T-helper 2 cell treated with Interferon-gamma antibody and Interleukin-4, amounts not matched to agents 100 ng/mL and 5 ng/mL, for 36 hours (primary cell): ENCODE results near the gene MIA2. TPM values are rescaled to one million over a fixed set of nuclear protein-coding genes. Genes with fewer than 3 reads are reported as not detected.

Experiments
- intact Hi-C: fragments of 100-400 bp; cut with micrococcal nuclease; formaldehyde crosslinking; loops from one replicate; pipeline ENCODE4 v1.15.1; 2023
- total RNA-seq: library from RNA; stranded (reverse); gene quantifications from 2 replicates; pipeline ENCODE4 v1.2.3, GENCODE V29; 2022

Gene MIA2
- total RNA-seq, 1 donor from 2014 or later, result 26.0 TPM

DNA sequence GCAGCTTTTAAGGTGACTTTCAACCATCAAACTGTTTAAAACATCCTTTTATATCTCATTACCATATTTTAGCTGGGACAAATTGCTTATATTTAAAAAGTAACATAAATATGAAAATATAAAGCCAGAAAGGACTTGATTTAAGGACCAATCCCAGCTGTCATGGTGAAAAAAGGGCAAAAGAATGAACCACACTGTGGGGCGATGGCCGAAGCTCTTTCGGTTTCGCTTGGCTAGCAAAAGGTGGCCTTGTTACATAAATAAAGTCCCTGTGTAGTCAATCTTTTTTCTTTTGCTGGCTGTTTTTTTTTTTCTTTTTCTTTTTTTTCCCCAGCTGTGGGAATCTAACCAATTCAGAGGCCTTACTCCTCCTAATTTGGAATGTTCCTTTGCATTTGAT lies 147.7 kb downstream of the MIA2 start:
- intact Hi-C loops, result loop anchor here (5.0 kb wide), 1 partner anchor 39 kb away; no protein-coding TSS in a partner anchor

DNA sequence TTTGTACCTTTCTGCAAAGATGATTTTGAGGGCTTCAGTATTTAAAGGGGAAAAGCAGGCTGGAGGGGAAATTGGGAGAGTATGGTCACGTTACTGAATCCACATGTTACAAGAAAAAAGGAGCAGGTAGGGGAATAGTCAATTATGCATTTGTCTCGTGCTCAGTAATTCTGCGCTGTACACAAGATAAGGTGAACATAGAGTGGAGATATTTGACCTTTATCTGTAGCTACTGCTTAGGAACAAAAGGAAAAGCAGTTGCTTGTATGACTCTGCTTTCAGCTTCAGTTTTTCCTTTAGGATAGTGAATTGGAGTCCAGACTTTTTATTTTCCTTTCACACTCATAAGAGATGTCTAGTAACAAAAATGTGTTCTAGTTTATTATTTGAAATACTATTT lies 148.7 kb downstream of the MIA2 start:
- intact Hi-C loops, result loop anchor here (2.0 to 5.0 kb wide), 2 partner anchors 40 to 154 kb away; no protein-coding TSS in a partner anchor

DNA sequence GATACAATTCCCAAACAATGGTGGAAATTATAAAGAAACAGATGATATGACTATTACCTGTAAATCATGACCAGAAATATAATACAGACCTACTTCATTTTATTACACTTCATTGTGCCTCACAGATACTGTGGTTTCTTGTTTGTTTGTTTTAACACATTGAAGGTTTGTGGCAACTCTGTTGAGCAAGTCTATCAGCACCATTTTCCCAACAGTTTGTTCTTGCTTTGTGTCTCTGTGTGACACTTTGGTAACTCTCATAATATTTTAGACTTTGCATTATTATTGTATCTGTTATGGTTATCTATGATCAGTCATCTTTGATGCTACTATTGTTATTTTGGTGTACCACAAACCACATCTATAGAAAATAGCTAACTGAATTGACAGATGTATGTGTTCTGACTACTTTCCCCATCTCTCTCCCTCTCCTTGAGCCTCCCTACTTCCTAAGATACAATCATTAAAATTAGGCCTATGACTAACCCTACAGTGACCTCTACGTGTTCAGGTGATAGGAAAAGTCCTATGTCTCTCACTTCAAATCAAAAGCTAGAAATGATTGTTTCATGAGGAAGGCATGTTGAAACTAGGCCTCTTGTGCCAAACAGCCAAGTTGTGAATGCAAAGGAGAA lies 149.4 kb downstream of the MIA2 start:
- intact Hi-C loops, result loop anchor here (1.0 to 5.0 kb wide), 3 partner anchors 41 to 154 kb away; partner anchors contain the start of gene FBXO33

DNA sequence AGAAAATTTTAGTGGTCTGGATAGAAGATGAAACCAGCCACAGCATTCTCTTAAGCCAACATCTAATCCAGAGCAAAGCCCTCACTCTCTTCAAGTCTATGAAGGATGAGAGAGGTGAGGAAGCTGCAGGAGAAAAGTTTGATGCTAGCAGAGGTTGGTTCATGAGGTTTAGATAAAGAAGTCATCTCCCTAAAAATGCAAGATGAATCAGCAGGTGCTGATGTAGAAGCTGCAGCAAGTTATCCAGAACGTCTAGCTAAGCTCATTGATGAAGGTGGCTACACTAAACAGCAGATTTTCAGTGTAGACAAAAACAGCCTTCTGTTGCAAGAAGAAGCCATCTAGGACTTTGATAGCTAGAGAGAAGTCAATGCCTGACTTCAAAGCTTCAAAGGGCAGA lies 150.0 kb downstream of the MIA2 start:
- intact Hi-C loops, result loop anchor here (1.0 to 5.0 kb wide), 3 partner anchors 41 to 155 kb away; partner anchors contain the start of gene FBXO33

DNA sequence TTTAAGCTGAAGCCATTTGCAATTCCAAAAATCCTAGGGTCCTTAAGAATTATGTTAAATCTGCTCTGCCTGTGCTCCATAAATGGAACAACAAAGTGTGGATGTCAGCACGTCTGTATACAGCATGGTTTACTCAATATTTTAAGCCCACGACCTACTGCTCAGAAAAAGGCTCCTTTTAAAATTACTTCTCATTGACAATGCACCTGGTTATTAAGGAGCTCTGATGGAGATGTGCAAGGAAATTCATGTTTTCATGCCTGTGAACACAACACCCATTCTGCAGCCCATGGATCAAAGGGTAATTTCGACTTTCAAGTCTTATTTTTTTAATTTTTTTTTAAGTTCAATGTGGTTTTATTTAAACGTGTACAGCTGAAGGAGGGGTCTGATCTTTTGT lies 150.5 kb downstream of the MIA2 start:
- intact Hi-C loops, result loop anchor here (5.0 kb wide), 1 partner anchor 42 kb away; no protein-coding TSS in a partner anchor

DNA sequence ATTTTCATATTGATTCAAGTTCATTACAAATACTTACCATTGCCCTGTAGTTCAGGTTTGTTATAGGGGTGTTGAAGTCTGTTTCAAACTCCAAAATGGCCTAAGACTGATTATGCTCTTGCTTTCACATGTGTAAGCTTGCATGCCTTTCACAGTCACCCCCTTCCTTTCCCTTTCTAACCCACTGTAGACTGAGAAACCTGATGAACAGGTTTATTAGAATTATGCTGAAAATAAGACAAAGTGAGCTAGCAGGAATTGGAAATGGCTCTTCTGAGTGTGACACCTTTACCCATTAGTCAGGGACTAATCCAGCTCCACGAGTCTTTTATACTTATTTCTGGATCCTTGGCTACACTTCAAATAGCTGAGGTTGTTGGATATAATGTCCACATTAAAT lies 159.6 kb downstream of the MIA2 start:
- intact Hi-C loops, result no loop called here

DNA sequence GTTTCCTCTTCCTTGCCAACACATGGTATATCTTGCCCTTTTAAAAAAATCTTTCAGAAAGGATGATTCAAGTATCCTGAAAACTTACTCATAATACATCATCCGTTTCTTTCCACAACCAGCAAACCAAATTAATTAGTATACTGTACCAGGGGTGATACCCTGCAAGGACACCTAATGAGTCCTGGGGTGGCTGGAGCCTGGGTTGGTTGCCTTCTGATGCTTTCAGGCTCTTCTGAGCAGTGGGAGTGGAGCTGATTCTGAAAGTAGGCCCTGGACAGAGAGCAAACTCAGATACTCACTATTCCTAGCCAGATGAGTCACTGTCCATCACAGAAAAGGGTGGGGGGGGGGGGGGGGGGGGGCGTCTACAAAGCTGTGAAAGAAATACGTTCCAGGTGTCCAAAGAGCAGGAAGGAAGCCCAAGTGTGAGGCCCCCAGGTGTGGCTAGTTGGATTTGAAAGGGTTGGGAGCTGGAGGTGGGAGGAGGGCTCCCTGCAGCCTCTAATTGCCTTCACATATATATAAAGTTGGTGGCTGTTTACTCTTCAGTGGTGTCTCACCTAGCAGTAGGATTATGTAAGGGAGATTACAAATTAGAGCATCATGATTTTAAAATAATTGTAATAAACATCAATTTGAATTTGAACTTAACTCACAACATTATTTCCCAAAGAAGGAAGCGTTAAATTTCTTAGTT lies 162.0 kb downstream of the MIA2 start:
- intact Hi-C loops, result no loop called here

DNA sequence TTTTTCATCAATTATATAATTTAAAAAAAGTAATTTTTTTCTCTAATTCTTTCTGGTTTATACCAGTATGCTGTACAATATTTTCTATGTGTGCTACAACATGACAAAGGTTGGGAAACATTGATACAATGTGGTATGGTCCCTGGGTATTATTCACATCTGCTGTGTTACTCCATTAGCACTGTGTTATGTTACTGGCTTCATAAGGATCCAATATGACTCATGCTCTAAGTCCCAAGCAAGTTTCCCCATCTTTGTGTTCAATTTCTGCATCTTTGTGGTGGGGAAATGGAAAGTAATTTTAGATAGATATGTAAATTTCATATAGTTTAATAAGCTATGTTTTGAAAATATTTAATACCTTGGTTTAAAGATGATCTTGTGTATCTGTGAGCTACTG lies 162.7 kb downstream of the MIA2 start:
- intact Hi-C loops, result no loop called here

DNA sequence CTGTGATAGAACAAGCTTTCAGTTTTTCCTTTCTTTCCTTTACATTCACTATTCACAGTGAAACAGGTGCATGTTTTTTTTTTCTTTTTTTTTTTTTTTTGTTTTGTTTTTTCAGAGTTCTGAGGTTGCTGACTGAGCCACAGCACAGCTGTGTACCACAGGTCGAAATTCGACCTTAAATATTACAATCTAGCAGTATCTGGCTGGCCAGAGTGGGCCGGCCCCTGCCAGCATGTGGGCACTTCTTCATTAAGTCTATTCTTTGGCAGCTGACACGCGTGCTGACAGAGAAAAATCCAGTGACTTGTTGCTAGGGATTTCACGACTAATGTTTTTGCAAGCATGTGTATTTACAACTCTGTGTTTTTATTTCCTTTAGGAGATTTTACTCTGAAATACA lies 164.7 kb downstream of the MIA2 start:
- intact Hi-C loops, result no loop called here

DNA sequence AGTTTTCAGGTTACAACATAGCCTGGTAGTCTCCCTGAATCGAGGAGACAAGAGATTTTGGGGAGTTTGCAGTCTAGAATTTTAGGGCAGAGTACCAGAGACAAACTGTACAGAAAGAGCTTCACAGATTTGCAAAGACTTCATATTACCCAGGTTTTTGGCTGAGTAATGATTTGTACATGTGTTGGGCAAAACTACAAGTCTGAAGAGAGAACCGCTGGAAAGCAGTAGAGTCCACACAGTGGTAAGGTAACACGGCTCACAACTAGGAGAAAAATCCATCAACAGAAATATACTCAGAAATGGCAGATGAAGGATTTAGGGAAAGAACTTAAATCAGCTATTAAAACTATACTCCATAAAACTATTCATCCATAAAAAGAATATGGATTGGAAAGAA lies 172.8 kb downstream of the MIA2 start:
- intact Hi-C loops, result no loop called here

DNA sequence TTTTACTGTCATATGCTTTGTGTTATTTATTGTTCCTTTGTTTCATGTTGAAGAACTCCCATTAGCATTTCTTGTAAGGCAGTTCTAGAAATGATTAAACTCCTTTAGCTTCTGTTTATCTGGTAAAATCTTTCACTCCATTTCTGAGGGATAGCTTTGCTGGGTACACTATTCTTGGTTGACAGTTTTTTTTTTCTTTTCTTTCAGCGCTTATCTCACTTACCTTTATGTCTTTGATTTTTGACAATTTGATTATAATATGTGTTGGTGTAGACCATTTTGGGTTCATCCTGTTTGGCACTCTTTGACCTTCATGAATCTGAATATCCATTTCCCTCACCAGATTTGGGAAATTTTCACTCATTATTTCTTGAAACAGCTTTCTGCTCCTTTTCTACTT lies 182.4 kb downstream of the MIA2 start:
- intact Hi-C loops, result no loop called here

DNA sequence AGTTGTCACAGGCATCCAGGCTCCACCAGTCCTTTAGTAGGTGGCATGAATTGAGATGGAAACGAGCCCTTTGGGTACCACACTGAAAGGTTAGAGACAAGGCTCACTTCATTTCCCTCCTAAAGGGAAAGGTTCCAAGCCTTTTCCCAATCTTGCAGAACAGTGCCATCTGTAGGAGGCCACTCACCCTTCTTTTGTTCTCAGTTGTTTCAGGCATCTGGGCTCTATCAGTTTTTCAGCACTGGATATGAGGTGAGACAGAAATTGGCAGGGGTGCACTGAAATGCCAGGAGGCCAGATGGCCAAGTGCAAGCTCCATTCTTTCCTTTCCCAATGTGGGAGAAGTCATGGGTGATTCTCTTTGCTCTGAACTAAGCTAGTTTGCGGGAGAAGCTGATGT lies 183.3 kb downstream of the MIA2 start:
- intact Hi-C loops, result no loop called here

DNA sequence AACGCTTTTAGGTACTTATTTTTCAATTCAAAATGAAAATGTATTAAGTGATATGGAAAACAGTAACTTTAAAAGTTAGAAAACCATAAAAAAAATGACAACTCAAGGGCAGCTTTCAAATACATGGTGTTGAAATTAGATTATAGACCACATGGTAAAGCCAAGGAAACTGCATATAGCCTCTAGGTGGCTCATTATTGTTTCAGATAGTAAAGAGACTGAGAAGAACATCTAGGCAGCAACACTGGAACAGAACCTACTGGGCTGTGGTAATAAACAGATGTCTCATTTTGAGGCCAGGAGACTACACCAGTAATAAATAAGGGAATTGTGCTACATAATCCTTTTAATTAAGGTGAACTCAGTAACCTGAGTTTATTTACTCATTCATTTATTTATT lies 185.6 kb downstream of the MIA2 start:
- intact Hi-C loops, result no loop called here

DNA sequence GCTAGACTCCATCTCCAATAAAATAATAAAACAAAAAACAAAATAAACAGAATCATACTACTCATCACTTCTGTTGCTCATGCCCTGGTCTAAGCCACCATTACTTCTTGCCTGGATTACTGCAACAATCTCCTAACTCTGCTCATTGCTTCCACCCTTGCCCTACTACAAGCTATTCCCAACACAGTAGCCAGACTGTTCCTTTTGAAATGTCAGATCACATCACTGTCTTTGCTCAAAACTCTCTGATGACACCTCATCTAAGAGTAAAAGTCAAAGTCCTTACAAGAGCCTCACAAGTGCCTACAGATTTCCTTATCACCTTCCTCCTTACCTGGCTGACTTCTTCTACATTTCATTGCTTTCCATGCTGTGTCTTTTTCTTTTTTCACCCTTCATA lies 188.5 kb downstream of the MIA2 start:
- intact Hi-C loops, result no loop called here

DNA sequence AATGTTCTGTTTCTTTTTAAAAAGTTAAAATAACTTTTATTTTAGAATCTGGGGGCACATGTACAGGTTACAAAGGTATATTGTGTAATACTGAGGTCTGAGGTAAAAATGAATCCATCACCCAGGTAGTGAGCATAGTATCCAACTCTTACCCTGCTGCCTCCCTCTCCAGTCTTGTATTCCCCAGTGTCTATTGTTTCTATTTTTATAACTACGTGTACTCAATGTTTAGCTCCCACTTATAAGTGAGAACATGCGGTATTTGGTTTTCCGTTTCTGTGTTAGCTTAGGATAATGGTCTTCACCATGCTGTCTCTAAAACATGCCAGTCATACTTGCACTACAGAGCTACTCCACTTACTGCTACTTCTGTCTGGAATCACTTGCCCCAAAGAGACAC lies 190.1 kb downstream of the MIA2 start:
- intact Hi-C loops, result no loop called here

DNA sequence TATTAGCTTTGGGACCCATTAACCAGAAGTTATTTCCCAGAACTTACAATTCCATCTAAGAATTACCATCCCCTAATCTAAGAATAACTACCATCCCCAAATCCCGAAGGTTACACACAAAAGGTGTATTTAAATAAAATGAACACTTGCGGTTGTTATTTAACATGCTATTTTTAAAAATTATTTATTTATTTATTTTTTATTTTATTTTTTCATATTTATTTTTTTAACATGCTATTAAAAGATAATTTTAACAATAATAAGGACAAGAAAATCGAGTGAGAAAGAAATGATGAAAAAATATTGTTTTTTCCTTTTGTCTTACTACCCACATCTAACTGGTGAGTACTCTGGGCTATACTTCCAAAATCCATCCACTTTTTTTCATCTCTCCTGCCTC lies 192.2 kb downstream of the MIA2 start:
- intact Hi-C loops, result loop anchor here (5.0 kb wide), 1 partner anchor 84 kb away; no protein-coding TSS in a partner anchor

DNA sequence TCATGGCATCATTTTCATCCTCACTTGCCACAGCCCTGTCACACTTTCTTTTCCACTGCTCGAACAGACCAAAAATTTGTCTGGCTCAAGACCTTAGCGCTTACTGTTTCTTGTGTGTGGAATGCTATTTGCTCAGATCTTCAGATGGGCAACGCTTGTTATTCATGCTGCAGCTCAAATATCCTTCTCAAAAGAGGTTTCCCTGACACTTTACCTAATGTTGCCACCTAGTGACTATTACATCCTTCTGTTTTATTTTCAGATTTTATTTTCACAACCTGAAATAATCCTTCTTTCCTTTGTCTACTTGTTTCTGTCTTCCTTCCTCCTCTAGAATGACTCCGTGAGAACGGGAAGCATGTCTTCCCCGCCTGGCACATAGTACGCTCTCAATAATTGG lies 192.9 kb downstream of the MIA2 start:
- intact Hi-C loops, result loop anchor here (5.0 kb wide), 1 partner anchor 84 kb away; no protein-coding TSS in a partner anchor

DNA sequence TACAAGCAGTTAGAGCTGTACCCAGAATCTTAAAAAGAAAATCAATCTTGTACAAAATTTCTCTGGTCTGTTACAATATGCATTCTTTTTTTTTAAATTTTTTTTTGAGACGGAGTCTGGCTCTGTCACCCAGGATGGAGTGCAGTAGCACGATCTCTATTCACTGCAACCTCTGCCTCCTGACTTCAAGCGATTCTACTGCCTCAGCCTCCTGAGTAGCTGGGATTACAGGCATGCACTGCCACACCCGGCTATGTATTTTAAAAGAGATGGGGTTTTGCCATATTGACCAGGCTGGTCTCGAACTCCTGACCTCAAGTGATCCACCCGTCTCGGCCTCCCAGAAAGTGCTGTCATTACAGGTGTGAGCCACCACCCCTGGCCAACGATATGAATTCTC lies 194.4 kb downstream of the MIA2 start:
- intact Hi-C loops, result loop anchor here (5.0 kb wide), 1 partner anchor 86 kb away; no protein-coding TSS in a partner anchor

DNA sequence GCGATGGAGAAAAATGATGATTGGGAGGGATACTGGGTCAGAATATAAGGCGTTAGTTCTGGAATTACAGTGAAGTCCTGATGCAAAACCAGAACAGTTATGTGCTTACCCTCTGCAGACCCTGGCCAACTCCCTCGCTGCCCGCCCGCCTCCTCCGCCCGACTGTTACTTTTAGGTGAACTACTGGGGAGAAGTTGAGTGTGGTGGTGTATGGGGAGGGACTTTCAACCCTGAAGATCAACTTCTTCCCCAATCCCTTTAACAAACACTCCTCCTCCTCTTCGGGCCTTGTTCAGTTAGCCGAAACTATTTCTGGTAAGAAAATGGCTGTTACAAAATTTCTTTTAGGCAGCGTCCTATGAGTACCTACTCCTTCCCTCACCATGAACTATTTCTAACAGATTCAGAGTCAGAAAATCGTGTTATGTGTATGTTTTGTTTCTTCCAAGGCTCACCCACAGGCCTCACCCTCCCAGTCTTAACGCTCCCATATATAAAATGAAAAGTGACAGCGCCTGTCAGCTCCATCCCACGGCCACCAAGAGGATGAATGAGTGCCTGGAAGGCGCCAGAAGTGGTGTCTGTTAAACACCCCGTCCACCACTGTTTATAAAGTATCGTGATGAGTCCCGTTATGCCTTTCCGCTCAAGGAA lies 197.2 kb downstream of the MIA2 start:
- intact Hi-C loops, result no loop called here

DNA sequence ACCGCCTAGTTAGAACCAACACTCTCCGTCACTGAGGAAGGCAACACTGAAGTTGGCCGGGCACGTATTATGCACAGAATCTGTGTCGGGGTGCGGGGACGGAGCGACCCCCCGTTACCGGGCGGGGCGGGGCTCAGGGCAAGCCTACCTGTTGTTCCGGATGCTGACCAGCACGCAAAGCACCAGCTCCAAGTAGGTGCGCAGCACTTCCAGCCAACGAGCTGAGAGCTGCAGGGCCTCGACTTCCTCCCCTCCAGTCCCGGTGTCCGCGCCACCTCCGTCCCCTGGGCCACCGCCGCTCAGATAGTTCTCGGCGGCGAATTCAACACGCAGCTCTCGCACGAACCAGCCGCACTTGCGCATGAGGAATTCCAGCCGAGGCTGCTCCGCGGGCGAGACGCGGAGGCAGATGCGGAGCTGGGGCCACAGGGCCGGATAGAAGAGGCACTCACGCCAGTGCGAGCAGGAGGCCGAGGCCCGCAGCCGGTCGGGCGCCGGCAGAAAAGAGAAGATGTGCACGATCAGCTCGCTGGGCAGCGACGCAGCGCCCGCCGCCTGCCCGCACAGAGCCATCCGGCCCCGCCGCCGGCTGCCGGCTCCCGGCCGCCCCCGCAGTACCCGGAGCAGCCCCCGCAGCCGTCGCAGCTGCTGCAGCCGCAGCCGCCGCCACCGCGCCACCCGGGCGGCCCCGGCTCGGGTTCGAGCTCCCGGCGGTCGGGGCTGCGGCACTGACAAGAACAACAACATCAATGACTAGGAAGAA lies 197.9 kb downstream of the MIA2 start:
- intact Hi-C loops, result loop anchor here (1.0 kb wide), 6 partner anchors 48 to 328 kb away; partner anchors contain the start of genes GEMIN2, PNN and SEC23A

DNA sequence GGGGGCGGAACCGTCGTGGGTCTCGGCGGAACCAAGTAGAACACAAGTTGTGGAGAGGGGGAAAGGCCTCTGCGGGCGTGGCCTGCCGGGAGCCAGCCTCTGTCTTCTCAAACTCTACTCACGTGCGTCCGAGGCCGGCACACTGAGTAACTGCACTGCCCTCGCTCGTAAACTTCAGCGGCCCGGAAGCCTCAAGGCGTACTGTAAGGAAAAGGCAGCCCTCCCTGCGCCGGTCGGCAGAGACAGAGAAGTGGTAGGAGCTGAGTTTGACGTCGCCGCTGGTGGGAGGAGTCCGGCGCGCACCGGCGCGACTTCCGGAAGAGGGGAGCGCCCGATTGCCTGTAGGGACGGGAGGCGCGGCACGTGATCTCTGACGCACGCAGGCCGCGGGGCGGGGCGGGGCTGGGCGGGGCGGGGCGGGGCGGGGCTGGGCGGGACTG lies 198.5 kb downstream of the MIA2 start, which contains the start of gene FBXO33:
TSS of gene FBXO33 (minus strand) at position 255 of the 440 bp plus-strand sequence. CDS start 271 bp downstream, outside the sequence.
- intact Hi-C loops, result loop anchor here (1.0 kb wide), 6 partner anchors 49 to 329 kb away; partner anchors contain the start of genes GEMIN2, PNN and SEC23A
